Measurements from ENCODE around the gene ZFYVE28.

ZFYVE28 gene

DNA sequence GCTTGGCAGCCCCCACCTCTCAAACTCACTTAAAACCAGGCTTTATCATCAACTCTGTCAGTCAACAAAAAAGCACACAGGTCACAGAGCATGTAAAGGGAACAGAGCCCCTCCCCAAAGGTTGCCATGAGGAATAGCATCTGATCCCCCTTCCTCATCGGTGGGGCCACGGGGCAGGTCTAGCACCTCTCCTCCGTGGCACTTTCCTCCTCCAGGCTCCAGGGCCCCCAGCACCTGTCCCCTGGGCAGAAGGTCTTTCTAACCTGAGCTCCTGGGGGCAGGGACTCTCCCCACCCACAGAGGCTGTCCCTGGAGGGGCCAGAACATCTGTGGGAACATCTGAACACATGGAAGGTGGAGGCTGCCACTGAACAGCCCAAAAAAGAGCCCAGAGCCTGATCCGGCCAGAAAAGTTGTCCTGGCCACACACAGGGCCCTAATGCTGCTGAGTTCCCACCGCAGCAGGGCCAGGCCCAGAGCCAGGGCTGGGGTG, 65.7 kb downstream of the ZFYVE28 start:
- in situ Hi-C loops (cut with HindIII; ENCODE audit: low sequenced_read_pairs): no loop called here
- TF ChIP-seq, protein P1, sequence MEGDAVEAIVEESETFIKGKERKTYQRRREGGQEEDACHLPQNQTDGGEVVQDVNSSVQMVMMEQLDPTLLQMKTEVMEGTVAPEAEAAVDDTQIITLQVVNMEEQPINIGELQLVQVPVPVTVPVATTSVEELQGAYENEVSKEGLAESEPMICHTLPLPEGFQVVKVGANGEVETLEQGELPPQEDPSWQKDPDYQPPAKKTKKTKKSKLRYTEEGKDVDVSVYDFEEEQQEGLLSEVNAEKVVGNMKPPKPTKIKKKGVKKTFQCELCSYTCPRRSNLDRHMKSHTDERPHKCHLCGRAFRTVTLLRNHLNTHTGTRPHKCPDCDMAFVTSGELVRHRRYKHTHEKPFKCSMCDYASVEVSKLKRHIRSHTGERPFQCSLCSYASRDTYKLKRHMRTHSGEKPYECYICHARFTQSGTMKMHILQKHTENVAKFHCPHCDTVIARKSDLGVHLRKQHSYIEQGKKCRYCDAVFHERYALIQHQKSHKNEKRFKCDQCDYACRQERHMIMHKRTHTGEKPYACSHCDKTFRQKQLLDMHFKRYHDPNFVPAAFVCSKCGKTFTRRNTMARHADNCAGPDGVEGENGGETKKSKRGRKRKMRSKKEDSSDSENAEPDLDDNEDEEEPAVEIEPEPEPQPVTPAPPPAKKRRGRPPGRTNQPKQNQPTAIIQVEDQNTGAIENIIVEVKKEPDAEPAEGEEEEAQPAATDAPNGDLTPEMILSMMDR (IDR thresholded peaks at IDR 0.05; ENCODE audit: low read depth, low read length): no peak
- H3K4me3 ChIP-seq (ENCODE audit: low read depth, low read length): no peak overlapping the region
- no peak for DNase-seq (ENCODE audit: low read depth, low spot score)

DNA sequence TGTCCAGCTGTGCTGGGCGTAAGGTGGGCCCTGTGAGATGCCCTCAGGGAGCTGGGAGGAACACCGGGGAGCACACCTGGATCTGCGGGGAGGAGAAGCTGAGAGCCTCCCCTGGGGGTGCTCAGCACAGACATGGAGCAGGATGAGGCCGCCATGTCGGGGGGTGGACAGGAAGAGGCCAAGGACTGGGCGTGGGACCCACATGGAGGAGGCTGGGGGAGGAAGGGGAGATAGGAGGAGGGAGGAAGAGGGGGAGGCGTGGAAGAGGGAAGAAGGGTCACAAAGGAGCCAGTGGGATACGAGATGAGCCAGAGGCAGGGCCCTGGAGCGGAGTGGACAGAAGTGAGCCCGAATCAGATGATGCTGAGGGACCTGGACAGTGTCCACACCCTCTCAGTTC, 66.3 kb downstream of the ZFYVE28 start:
- H3K4me3 ChIP-seq (ENCODE audit: low read depth, low read length): no peak overlapping the region
- no peak for DNase-seq (ENCODE audit: low read depth, low spot score)
- in situ Hi-C loops (cut with HindIII; ENCODE audit: low sequenced_read_pairs): no loop called here
- TF ChIP-seq, protein P1 (IDR thresholded peaks at IDR 0.05; ENCODE audit: low read depth, low read length): no peak

DNA sequence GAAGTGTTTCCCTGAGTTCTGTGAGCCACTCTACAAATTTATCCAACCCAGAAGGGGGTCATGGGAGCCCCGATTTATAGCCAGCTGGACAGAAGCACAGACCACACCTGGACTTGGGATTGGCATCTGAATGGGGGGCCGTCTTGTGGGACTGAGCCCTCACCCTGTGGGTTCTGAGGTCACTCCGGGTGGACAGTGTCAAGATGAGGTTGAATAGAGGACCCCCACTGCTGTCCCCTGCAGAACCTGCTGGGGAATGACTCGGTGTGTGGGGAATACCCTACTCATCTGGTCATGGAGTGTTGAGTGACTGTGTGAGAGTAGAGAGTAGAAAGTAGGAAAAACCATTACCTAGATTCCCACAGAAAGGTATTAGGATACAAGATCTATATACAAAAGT, 67.5 kb downstream of the ZFYVE28 start:
- in situ Hi-C loops (cut with HindIII; ENCODE audit: low sequenced_read_pairs): no loop called here
- TF ChIP-seq, protein P1 (IDR thresholded peaks at IDR 0.05; ENCODE audit: low read depth, low read length): no peak
- H3K4me3 ChIP-seq (ENCODE audit: low read depth, low read length): no peak overlapping the region
- DNase-seq (ENCODE audit: low read depth, low spot score): no peak

GRCh38 chr4:2348786-2349185, 69.7 kb downstream of the ZFYVE28 start:
- TF ChIP-seq, protein P1 (IDR thresholded peaks at IDR 0.05; ENCODE audit: low read depth, low read length): no peak
- no peak overlapping the region for H3K4me3 ChIP-seq (ENCODE audit: low read depth, low read length)
- in situ Hi-C loops (cut with HindIII; ENCODE audit: low sequenced_read_pairs): no loop called here
- no peak for DNase-seq (ENCODE audit: low read depth, low spot score)

DNA sequence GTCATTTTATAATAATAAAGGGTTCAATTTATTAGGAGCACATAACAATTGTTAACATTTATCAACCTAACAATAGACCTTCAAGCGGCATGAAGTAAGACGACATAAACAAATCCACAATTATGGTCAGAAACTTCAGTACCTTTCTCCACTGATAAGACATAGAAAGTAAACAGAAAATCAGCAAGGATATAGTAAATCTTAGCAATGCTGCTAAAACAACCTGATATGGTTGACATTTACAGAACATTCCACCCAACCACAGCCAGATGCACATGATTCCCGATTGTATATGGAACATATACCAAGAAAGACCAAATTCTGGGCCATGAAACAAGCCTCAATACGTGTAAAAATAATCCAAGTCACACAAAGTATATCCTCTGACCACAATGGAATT, 71.3 kb downstream of the ZFYVE28 start:
- no peak for DNase-seq (ENCODE audit: low read depth, low spot score)
- TF ChIP-seq, protein P1 (IDR thresholded peaks at IDR 0.05; ENCODE audit: low read depth, low read length): no peak
- H3K4me3 ChIP-seq (ENCODE audit: low read depth, low read length): no peak overlapping the region
- in situ Hi-C loops (cut with HindIII; ENCODE audit: low sequenced_read_pairs): no loop called here

- no peak for DNase-seq (ENCODE audit: low read depth, low spot score)
- H3K4me3 ChIP-seq (ENCODE audit: low read depth, low read length): no peak overlapping the region
- in situ Hi-C loops (cut with HindIII; ENCODE audit: low sequenced_read_pairs): no loop called here
- TF ChIP-seq, protein P1 (IDR thresholded peaks at IDR 0.05; ENCODE audit: low read depth, low read length): no peak
Measured at GRCh38 chr4:2343476-2343875, 75.0 kb downstream of the ZFYVE28 start.
